GM12892 (cell line): Measurements from ENCODE around the gene MEG3.

ENCODE experiments used
- POLR2AphosphoS5 ChIP-seq: IDR thresholded peaks from 2 replicates; pipeline ENCODE4 v1.6.1; 2011; ENCODE audit warnings: low read depth, low read length, control low read depth
- TAF1 ChIP-seq: IDR thresholded peaks from 2 replicates; pipeline ENCODE4 v1.6.1; 2011; ENCODE audit warnings: low read depth, mild to moderate bottlenecking, control low read depth, low read length, borderline replicate concordance

DNA sequence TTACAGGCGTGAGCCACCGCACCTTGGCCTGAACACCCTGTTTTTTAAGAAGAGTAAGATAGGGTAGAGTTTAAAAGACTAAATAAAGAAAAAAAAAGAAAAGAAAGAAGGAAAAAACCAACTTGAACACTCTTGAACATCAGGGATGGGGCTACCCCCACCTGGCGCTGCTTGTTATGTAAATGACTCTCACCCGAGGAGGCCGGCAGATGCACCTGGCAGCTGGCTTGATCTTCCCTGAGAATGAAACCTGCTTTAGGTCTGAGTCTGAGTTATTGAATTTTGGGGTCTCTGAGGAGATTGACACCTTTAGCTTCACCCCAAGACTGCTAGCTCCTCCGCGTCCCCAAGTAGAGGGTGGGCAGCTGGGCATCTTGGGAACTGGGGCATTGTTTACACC is 15.5 kb upstream of the MEG3 start:
- TF ChIP-seq TAF1 (no peak), POLR2AphosphoS5 (no peak)
